GM21390 (cell line): ENCODE data around the gene BIRC7.
A peak's percentile ranks its signal among the peaks of the same experiment; 100 is the strongest.

Experiments used
- ATAC-seq: cut with Tn5 transposase; IDR thresholded peaks from one replicate; pipeline ENCODE4 v1.9.1; 2021; ENCODE audit not compliant: unreplicated experiment

BIRC7 gene

GRCh38 chr20:63262836-63263235 lies 27.1 kb downstream of the BIRC7 start:
- ATAC-seq, result no peak

DNA sequence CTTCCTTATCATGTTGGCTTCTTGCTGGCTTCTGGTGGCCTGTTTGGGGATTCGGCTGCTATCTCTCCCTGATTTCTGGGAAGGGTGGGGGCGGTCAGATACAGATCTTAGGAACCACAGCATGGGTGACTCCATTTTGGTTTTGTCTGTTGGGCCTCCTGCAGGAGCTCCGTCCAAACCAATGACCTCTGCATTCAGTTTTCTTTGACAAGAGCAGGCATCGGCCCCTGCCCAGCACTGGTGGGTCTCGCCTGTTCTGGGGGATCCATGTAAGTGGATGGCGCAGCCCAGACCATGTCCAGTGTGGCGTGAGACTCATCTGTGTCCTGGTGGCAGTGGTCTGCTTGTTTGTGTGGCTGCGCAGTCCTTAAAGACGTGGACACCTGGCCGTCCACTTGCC lies 28.3 kb downstream of the BIRC7 start:
- no peak for ATAC-seq

DNA sequence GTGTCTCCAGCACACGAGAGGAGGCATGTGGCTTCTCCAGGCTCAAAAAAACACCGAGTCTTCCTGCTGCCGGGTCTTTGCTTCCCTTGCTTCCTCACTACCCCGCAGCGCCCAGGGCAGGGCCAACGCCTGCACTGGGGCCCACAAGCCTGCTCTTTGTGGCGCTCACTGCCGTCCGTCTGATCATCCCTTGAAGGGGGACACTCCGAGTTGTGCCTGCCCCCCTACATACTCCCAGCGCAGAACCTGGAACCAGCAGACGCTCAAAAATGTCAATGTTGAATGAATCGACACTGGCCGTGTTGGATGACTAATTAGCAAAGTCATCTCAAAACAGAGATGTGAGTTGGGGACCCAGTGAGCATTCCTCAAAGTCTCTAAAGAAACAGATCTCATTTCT lies 28.8 kb downstream of the BIRC7 start:
- ATAC-seq, result no peak

DNA sequence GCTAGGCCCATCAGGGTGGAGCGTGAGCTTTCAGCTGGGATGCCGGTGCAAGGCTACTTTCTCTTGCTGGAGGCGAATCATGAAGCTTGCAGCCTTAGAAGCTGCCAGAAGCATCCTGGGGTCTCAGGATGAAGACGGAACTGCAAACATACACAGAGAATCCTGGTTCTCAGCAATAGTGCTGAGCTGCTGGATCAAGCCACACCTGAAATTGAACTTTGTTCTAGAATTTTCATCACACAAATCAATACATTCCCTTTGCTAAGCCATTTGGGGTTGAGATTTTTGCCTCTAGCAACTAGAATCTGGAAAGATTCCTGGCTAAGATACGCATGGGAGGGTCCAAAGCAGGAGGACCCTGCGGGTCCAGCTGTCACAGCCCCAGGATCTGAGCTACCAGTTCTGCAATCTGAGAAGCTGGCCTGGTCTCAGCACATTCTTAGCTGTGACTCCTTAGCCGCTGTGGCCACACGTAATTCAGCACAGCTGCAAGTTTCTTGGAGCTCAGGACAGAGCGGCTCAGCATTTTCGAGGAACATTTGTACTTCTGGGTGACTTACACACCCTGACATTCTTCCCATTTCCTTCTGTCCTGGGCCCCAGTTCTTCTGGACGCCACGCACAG lies 30.3 kb downstream of the BIRC7 start:
- no peak for ATAC-seq

- ATAC-seq, result no peak
Measured at GRCh38 chr20:63267691-63268090, 32.0 kb downstream of the BIRC7 start.

DNA sequence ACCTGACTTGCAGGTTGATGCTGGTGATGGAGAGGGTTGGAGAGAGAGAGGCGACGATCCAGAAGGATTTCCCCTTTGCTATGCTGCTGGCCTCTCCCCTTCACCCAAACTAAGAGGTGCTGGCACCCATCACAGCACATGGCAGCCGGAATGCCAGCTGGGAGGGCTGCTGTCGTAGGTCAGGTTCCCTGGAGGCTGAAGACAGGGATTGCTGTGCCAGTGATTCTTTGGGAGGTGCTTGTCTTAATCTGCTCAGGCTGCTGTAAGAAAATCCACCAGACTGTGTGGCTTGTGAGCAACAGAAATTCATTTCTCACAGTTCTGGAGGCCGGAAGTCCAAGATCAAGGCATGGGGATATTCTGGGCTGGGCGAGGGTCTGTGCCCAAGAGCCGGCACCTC lies 32.6 kb downstream of the BIRC7 start:
- ATAC-seq, result no peak

DNA sequence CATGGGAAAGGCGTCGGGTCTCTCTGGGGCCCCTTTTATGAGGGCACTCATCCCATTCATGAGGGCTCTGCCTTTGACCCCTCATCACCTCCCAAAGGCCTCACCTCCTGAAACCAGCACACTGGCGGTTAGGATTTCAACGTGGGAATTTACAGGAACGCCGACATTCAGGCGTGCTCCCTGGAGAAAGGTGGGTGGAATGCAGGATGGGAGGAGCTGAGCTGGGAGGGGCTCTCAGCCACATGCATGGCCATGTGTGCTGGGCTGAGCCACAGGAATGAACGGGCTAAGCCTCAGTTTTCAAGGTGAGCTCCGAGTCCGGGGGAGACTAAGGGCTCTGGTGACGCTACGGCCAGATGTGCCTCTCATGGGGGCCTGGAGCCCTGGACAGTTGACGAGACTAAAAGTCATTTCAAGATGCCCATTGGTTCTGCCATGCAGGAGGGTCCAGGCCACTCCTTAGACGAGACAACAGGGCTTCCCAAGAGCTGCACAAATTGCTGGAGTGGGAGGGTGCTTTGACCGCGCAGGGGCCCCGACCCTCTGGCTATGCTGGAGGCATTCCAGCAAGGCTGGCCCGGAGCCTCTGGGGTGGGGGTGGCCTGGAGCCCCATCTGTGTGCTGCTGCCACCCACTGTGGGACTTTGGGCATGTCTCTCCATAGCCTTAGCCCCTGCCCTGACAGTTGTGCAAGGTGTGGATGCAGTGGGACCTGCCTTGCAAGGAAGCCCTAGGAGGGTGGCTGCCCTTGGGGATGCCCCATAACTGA lies 33.1 kb downstream of the BIRC7 start:
- no peak for ATAC-seq

GRCh38 chr20:63269724-63270123 lies 34.0 kb downstream of the BIRC7 start:
- ATAC-seq, result no peak

DNA sequence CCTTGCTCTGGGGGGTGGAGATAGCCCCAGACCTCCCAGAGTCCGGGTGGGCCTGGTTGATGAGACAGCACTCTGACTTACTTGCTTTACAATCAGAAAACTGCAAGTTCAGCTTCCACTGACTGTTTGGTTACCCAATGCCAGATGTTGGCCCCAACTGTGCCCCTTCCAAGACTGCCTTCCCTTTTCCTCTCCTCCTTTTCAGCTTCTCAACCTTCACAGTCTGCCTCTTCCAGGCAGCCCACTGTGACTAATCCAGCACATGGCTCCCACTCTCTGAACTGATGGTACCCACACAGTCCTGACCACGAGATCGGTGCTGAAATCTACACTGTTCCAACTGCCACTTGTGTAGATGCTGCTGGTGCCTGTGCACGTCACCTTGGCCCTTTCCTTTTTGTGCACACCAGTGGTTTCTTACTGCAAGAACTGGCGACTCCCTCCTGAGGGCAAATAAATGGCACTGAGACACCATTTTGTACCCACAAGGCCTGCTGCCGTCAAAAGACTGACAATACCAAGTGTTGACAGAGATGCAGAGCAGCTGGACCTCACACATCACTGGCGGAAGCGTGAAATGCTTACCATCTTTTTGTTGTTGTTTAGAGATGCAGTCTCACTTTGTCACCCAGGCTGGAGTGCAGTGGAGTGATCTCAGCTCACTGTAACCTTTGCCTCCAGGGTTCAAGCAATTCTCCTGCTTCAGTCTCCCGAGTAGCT lies 35.1 kb downstream of the BIRC7 start:
- ATAC-seq, result no peak

- ATAC-seq, result peak; percentile 84
Measured at GRCh38 chr20:63272105-63273058, 36.7 kb downstream of the BIRC7 start, which contains the start of gene ARFGAP1. TSS of gene ARFGAP1 (plus strand) at chr20:63272813. CDS start at chr20:63275581, 2,768 bp downstream.

DNA sequence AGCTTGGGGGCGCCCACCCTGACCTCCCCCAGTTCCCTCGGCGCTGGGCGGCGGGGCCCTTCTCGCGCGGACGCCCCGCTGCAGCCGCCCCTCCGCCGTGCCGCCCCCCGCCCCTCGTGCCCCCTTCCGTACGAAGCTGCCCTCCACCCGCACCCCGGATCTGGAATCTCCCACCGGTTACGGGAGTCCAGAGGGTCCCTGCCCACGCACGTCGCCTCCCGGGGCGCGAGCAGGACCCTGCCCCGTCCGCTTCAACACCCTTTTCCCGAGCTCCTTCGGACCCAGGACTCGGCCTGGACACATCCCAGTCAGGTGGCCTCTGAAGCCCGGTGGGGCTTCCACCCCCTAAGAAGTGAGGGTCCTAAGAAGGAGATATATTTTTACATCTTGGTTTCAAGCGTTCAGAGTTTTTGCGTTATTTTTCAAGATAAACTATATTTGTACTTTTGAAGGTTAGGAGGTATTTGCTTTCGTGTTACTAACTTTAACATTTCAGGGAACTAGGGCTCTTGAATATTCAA lies 37.4 kb downstream of the BIRC7 start:
- ATAC-seq, result no peak

DNA sequence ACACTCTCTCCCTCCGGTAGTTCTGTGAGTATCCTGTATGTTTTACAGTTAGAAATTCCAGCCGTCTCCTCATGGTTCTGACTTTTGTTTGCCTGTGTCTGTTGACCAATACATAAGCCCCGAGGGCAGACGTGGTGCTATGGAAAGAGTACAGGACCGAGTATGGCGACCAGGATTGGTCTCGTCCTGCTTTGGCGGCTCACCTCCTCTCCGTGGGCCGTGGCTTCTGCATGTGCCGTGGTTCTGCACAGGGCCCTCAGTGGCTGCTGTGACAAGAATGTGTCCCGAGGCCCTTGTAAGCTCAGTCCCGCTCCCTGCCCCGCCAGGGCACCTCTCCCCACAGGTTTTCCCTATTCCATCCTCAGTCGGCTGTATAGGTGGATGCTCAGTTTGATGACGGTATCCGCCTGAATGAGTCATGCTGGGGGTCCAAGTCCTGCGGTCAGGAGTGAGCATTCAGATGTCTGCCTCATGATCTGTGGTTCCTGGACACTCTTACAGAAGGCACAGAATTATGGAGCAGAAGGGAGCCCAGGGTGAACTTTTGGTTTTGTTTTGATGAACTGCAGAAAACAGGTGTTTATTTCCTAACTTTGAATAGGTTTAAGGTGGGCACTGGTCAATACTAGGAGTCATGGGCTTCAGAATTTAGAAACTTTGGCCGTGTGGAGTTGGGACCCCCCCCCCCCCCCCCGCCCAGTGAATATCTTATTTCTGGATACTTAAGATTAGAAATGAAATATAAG lies 38.1 kb downstream of the BIRC7 start:
- ATAC-seq, result no peak

- no peak for ATAC-seq
Measured at GRCh38 chr20:63274381-63275228, 38.9 kb downstream of the BIRC7 start.

DNA sequence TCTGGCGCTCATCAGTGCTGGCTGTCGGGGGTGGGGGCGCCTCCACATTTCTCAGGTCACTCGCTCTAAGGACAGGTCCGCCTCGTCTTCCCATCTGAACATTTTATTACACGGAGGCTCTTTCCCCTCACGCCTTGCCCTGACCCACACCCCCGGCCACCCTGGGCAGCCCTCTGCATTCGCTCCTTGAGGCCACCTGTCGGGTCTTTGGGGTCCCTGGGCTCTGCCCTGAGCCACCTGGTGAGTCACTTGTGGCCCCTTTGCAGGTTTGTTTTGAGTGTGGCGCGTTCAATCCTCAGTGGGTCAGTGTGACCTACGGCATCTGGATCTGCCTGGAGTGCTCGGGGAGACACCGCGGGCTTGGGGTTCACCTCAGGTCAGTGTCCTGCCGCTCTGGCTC lies 40.1 kb downstream of the BIRC7 start:
- no peak for ATAC-seq

- ATAC-seq, result no peak
Measured at GRCh38 chr20:63276956-63277355, 41.3 kb downstream of the BIRC7 start.

- ATAC-seq, result no peak
Measured at GRCh38 chr20:63277466-63278272, 42.0 kb downstream of the BIRC7 start.

DNA sequence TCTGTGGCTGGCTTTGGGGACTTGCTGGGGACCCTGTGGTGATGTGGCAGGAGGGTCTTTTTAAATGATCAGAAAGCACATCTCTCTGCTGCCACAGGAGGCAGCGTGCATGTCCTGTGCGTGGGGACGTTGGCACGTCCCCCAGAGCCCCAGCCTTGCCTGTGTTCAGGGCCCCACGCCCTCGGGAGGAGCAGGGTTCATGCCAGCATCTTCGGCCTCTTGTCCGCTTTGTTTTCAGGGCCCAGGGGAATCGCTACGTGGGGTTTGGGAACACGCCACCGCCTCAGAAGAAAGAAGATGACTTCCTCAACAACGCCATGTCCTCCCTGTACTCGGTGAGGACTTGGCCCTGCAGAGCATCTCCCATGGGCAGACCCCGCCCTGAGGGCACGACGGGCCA lies 43.0 kb downstream of the BIRC7 start:
- no peak for ATAC-seq

GRCh38 chr20:63279931-63280330 lies 44.2 kb downstream of the BIRC7 start:
- ATAC-seq, result no peak
